ENCODE results near the gene DTX3L. TPM values are rescaled to one million over a fixed set of nuclear protein-coding genes. Genes with fewer than 3 reads are reported as not detected.

Gene DTX3L
- total and polyA plus RNA-seq, 2 experiments from 2014 or later, result 1.8 to 6.8 TPM

DNA sequence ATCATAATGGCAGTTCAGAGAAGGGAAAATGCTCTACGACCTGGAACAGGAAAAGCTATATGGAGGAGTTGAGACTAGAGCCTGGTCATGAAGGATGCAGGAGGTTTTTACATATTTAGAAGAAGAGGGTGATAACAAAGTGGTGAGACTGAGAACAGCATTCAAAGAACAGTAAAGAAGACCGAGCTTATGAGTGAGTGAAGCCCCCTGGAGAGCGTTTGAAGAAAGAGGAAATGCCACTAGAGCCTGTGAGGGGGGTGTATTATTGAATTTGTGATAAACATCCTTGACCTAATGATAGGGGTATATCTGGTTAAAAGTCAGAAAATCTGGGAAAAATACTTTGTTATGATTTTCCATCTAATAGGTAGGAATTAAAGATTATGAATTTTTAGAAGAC is 4.2 kb upstream of the DTX3L start:
- Histone ChIP-seq H3K79me2 (replicated peaks; ENCODE audit: insufficient read depth) (no peaks in the 10 kb centered on the region), H3K4me3 (no peak overlapping the region), H4K20me1 (replicated peaks; ENCODE audit: insufficient read depth) (no peaks in the 10 kb centered on the region), H3K27me3 (ENCODE audit: insufficient read depth) (no peaks in the 10 kb centered on the region), H3K4me1 (ENCODE audit: insufficient read depth) (peaks cover 12% of the 10 kb centered on the region), H2AFZ (no peak overlapping the region), H3K27ac (ENCODE audit: low read depth) (peak overlapping the region; percentile 24), H3F3A (replicated peaks; ENCODE audit: low read depth) (0 out of 2 replicates have a peak, but pooled peaks cover 2% of the 10 kb centered on the region), H3K9me2 (ENCODE audit: insufficient read depth) (no peaks in the 10 kb centered on the region), H3K36me3 (ENCODE audit: insufficient read depth) (no peaks in the 10 kb centered on the region), H3K4me2 (peak overlapping the region; percentile 37)
- H3K36me3 Mint-ChIP-seq (ENCODE audit: low read depth), result no peaks in the 10 kb centered on the region
- H3K4me3 Mint-ChIP-seq, result no peak overlapping the region
- no peak for ATAC-seq
- DNase-seq (ENCODE audit: low spot score), result no peak
- no peaks in the 10 kb centered on the region for H3K9me3 Mint-ChIP-seq
- peaks cover 24% of the 10 kb centered on the region for H3K4me1 Mint-ChIP-seq
- H3K27ac Mint-ChIP-seq, result no peak overlapping the region
- TF ChIP-seq EZH2 (IDR thresholded peaks at IDR 0.05; ENCODE audit: low read depth, unreplicated experiment) (no peak), NANOG (IDR thresholded peaks at IDR 0.05; ENCODE audit: borderline replicate concordance) (no peak), CREB1 (CRISPR knock-in tag; IDR thresholded peaks at IDR 0.05; ENCODE audit: low read depth) (no peak), EZH2phosphoT487 (IDR thresholded peaks at IDR 0.05; ENCODE audit: unreplicated experiment) (no peak), STAT1 (IDR thresholded peaks at IDR 0.05; ENCODE audit: unreplicated experiment) (no peak)
- TF ChIP-seq, protein P1, sequence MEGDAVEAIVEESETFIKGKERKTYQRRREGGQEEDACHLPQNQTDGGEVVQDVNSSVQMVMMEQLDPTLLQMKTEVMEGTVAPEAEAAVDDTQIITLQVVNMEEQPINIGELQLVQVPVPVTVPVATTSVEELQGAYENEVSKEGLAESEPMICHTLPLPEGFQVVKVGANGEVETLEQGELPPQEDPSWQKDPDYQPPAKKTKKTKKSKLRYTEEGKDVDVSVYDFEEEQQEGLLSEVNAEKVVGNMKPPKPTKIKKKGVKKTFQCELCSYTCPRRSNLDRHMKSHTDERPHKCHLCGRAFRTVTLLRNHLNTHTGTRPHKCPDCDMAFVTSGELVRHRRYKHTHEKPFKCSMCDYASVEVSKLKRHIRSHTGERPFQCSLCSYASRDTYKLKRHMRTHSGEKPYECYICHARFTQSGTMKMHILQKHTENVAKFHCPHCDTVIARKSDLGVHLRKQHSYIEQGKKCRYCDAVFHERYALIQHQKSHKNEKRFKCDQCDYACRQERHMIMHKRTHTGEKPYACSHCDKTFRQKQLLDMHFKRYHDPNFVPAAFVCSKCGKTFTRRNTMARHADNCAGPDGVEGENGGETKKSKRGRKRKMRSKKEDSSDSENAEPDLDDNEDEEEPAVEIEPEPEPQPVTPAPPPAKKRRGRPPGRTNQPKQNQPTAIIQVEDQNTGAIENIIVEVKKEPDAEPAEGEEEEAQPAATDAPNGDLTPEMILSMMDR (conservative IDR thresholded peaks at IDR 0.05; ENCODE audit: low read depth in 2 of 2), result no peak
- H3K27me3 Mint-ChIP-seq (ENCODE audit: insufficient read depth, low read depth, poor library complexity), result peaks cover 7% of the 10 kb centered on the region

DNA sequence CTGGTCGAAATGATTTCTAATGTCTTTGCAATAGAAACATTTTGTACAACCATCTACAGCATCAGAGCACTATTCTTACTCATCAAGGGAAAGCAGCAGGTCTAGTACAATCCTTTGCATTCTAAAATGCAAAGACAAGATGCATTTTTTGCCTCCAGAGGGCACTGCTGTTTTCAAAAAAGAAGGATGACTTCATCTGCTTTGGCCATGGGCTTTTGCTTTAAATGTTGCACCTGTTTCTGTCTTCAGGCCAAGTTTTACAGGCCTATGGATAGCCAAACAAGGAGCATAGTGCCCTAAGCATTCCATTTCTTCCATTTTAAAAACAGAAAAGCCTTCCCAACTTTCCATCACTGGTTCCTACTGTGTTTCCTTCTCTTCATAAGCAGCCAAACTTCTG is 3.5 kb upstream of the DTX3L start:
- Mint-ChIP-seq H3K36me3 (ENCODE audit: low read depth) (no peaks in the 10 kb centered on the region), H3K27me3 (ENCODE audit: insufficient read depth, low read depth, poor library complexity) (peaks cover 11% of the 10 kb centered on the region), H3K4me3 (no peak overlapping the region), H3K27ac (no peak overlapping the region), H3K9me3 (no peaks in the 10 kb centered on the region), H3K4me1 (peaks cover 26% of the 10 kb centered on the region)
- Histone ChIP-seq H3K79me2 (replicated peaks; ENCODE audit: insufficient read depth) (no peaks in the 10 kb centered on the region), H2AFZ (no peak overlapping the region), H3K36me3 (ENCODE audit: insufficient read depth) (no peaks in the 10 kb centered on the region), H4K20me1 (replicated peaks; ENCODE audit: insufficient read depth) (no peaks in the 10 kb centered on the region), H3K4me2 (no peak overlapping the region), H3K4me3 (no peak overlapping the region), H3K27ac (ENCODE audit: low read depth) (no peak overlapping the region; the same call in 1 of the 2 replicates), H3K4me1 (ENCODE audit: insufficient read depth) (peaks cover 15% of the 10 kb centered on the region), H3K9me2 (ENCODE audit: insufficient read depth) (no peaks in the 10 kb centered on the region), H3F3A (replicated peaks; ENCODE audit: low read depth) (0 out of 2 replicates have a peak, but pooled peaks cover 2% of the 10 kb centered on the region), H3K27me3 (ENCODE audit: insufficient read depth) (no peaks in the 10 kb centered on the region)
- peak; percentile 78 for DNase-seq (ENCODE audit: low spot score)
- peak; percentile 6; the same call in 1 of the 3 replicates for ATAC-seq
- TF ChIP-seq, protein P2, sequence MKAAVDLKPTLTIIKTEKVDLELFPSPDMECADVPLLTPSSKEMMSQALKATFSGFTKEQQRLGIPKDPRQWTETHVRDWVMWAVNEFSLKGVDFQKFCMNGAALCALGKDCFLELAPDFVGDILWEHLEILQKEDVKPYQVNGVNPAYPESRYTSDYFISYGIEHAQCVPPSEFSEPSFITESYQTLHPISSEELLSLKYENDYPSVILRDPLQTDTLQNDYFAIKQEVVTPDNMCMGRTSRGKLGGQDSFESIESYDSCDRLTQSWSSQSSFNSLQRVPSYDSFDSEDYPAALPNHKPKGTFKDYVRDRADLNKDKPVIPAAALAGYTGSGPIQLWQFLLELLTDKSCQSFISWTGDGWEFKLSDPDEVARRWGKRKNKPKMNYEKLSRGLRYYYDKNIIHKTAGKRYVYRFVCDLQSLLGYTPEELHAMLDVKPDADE (IDR thresholded peaks at IDR 0.05), result no peak
- no peak for TF ChIP-seq ZNF114 (CRISPR knock-in tag; IDR thresholded peaks at IDR 0.05)
- TF ChIP-seq, protein P1 (conservative IDR thresholded peaks at IDR 0.05; ENCODE audit: low read depth in 2 of 2), result peak; percentile 64 to 74
- no peak for TF ChIP-seq EZH2phosphoT487 (IDR thresholded peaks at IDR 0.05; ENCODE audit: unreplicated experiment)
- no peak for TF ChIP-seq STAT1 (IDR thresholded peaks at IDR 0.05; ENCODE audit: unreplicated experiment)
- TF ChIP-seq NANOG (IDR thresholded peaks at IDR 0.05; ENCODE audit: borderline replicate concordance), result no peak
- TF ChIP-seq CREB1 (CRISPR knock-in tag; IDR thresholded peaks at IDR 0.05; ENCODE audit: low read depth), result no peak
